DND-41 (cell line): ENCODE data around the gene GZMM.

Source experiments
- CTCF ChIP-seq: IDR thresholded peaks from 2 replicates; pipeline ENCODE4 v1.5.1; 2012; ENCODE audit warnings: borderline replicate concordance, low read length, moderate library complexity, mild to moderate bottlenecking; ENCODE audit not compliant: poor library complexity, severe bottlenecking; ENCODE audit errors: extremely low read depth
- EZH2 ChIP-seq: IDR thresholded peaks from 3 replicates; pipeline ENCODE4 v1.6.1; 2012; ENCODE audit warnings: borderline replicate concordance, low read depth, mild to moderate bottlenecking, moderate library complexity, low read length, inconsistent platforms; ENCODE audit not compliant: severe bottlenecking

GRCh38 chr19:572140-572742 lies 28.4 kb downstream of the GZMM start, which contains the start of gene BSG:
- TF ChIP-seq EZH2 (no peak), CTCF (no peak)
